Gastroesophageal sphincter (tissue), 3 donors: ENCODE data around the gene C1orf167.

Experiments
- EP300 ChIP-seq: sonication (generic); formaldehyde crosslinking; IDR thresholded peaks from one replicate; pipeline ENCODE4 v1.6.1; 2017; ENCODE audit warnings: antibody characterized with exemption, mild to moderate bottlenecking
- TF ChIP-seq, protein P1 (sequence below), 4 experiments: fragments of 200-600 bp in 2 of 4; fragments of 450-650 bp in 2 of 4; sonication (generic) in 1 of 4; IDR thresholded peaks; one replicate each; pipeline ENCODE4 v1.5.1; 2017 to 2019; ENCODE audit warnings: antibody characterized with exemption in 4 of 4, mild to moderate bottlenecking in 2 of 4, moderate library complexity in 2 of 4

DNA sequence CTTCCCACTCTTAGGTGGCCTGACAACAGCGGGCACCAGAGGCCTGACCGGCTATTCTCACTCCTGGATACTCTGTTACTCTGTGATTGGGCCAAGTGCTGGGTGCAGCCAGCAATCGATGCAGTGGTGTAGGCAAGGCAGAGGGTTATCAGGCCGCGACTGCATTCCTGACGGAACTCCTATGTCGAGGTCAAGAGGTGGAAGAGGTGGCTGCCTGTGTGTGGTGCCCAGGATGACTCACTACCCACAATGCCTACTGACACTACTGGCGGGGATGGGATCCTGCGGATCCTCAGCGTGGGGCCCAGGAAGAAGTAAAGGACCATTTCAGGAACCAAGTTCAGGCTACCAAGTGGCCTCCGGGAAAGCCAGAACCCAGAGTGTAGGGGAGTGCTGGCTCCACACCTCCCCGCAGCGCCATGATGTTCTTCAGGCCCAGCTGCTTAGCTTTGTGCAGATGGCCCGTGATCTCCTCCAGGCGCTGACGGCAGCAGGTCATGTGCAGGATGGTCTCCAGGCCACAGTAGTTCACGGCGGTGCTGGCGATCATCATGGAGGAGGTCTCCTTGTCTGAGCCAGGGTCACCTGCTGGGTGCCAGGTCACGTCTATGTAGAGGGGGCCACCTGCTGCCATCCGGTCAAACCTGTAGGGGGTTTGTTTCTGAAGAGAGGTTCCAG lies 38.9 kb downstream of the C1orf167 start:
- TF ChIP-seq, protein P1, sequence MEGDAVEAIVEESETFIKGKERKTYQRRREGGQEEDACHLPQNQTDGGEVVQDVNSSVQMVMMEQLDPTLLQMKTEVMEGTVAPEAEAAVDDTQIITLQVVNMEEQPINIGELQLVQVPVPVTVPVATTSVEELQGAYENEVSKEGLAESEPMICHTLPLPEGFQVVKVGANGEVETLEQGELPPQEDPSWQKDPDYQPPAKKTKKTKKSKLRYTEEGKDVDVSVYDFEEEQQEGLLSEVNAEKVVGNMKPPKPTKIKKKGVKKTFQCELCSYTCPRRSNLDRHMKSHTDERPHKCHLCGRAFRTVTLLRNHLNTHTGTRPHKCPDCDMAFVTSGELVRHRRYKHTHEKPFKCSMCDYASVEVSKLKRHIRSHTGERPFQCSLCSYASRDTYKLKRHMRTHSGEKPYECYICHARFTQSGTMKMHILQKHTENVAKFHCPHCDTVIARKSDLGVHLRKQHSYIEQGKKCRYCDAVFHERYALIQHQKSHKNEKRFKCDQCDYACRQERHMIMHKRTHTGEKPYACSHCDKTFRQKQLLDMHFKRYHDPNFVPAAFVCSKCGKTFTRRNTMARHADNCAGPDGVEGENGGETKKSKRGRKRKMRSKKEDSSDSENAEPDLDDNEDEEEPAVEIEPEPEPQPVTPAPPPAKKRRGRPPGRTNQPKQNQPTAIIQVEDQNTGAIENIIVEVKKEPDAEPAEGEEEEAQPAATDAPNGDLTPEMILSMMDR (IDR thresholded peaks at IDR 0.05): no peak
- TF ChIP-seq EP300: no peak
